HG03354 (cell line): ENCODE measurements around the gene ZER1.

Experiments
- ATAC-seq: cut with Tn5 transposase; IDR thresholded peaks from one replicate; pipeline ENCODE4 v1.9.1; 2021; ENCODE audit warnings: mild to moderate bottlenecking; ENCODE audit not compliant: unreplicated experiment, poor library complexity, severe bottlenecking

ZER1 gene

GRCh38 chr9:128720841-128721486 is 50.8 kb downstream of the ZER1 start:
- ATAC-seq, result no peak

GRCh38 chr9:128719919-128720605 is 51.7 kb downstream of the ZER1 start:
- ATAC-seq, result no peak

DNA sequence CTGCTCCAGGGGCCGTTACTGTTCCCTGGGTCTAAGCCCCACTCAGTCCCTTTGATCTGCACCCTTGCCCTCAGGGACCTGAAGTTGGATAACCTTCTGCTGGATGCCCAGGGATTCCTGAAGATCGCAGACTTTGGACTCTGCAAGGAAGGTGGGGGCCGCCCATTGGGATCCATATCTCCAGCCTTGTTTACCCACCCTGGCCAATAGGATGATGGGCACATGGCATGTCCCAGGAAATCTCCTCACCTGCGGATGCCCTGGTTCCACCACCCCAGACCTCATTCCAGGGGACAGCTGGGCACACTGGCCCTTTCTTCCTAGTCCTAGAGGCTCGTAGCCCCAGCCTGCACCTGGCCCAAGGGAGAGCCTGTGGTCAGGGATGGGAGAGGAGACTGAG is 53.3 kb downstream of the ZER1 start:
- no peak for ATAC-seq

GRCh38 chr9:128718047-128718446 is 53.7 kb downstream of the ZER1 start:
- ATAC-seq, result no peak

GRCh38 chr9:128716581-128717254 is 55.0 kb downstream of the ZER1 start:
- no peak for ATAC-seq

DNA sequence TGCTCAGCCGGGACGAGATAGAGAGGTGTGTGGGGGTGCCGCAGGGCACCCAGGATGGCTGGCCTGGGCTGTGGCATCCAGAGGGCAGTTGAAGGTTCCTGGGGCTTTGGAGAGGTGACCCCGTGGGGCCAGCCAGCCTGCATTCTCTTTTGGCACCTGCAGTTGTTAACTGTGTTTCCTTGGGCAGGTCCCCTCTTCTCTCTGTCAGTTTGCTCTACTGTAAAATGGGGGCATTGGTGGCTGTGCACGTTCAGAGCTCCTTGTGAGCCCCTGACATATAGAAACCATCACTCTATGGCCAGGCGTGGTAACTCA is 56.3 kb downstream of the ZER1 start:
- ATAC-seq, result no peak

DNA sequence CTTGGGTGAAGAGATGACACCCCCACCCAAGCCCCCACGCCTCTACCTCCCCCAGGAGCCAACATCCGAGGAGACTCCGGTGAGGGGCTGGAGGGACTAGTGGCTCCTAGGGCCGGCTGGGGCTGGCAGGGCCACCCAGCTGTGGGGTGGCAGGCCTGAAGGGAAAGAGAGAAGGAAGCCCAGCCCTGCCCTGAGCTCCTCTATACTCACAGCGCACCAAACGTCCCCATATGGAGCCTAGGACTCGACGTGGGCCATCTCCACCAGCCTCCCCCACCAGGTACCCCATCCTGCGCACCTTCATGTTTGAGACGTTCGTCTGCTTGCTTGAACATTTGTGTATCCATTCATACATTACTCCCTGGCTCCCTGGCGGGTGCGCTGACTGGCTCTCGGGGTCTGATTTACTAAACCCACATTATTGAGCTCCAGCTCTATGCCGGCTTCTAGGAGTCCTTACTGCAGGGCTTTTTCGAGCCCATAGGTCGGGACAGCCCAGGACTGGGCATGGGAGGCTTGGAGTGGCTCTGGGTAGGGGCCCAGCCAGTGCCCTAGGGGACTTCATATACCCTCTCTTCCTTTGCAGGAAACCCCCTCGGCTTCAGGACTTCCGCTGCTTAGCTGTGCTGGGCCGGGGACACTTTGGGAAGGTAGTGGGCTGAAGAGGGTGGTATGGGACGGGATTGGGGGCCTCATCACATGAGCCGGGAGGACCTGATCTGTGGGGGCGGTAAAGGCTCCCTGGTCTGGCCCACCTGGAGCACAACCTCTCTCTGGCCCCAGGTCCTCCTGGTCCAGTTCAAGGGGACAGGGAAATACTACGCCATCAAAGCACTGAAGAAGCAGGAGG is 56.9 kb downstream of the ZER1 start:
- ATAC-seq, result no peak

DNA sequence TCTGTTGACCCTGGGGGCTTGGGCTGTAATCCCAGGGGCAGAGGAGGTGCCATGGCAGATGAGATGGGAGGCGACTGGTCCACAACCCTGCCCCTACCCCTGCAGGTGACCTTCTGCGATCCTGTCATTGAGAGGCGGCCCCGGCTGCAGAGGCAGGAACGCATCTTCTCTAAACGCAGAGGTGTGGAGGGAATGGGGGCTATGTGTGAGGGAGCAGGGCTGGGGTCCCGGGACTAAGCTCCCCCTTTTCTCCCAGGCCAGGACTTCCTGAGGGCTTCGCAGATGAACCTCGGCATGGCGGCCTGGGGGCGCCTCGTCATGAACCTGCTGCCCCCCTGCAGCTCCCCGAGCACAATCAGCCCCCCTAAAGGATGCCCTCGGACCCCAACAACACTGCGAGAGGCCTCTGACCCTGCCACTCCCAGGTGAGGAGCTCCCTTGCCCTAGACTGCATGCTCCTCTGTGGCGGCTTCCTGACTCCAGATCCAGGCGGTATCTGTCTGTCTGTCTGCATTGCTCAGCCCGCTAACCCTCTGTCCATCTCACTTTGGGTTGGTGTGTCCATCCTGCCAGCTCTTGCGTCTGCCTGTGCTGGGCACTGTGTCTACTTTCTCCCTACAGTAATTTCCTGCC is 57.7 kb downstream of the ZER1 start:
- ATAC-seq, result no peak

GRCh38 chr9:128713411-128713780 is 58.3 kb downstream of the ZER1 start:
- ATAC-seq, result no peak

GRCh38 chr9:128712451-128713410 is 59.0 kb downstream of the ZER1 start:
- no peak for ATAC-seq

DNA sequence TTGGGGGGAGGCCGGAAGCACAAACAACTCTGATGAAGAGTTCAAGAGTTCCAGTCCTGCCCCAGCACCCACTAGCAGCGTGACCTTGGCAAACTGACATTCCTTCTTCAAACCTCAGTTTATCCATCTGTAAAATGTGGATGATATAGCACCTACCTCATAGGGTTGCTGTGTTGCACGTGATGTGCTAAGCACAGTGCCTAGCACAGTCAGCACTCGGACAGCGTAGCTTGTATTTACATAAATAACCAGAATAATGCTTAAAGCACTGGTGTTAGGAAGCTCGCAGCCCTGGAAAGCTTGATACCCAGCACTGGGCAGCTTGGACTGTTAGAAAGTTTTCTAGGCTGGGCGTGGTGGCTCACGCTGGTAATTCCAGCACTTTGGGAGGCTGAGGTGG is 64.3 kb downstream of the ZER1 start:
- ATAC-seq, result no peak

DNA sequence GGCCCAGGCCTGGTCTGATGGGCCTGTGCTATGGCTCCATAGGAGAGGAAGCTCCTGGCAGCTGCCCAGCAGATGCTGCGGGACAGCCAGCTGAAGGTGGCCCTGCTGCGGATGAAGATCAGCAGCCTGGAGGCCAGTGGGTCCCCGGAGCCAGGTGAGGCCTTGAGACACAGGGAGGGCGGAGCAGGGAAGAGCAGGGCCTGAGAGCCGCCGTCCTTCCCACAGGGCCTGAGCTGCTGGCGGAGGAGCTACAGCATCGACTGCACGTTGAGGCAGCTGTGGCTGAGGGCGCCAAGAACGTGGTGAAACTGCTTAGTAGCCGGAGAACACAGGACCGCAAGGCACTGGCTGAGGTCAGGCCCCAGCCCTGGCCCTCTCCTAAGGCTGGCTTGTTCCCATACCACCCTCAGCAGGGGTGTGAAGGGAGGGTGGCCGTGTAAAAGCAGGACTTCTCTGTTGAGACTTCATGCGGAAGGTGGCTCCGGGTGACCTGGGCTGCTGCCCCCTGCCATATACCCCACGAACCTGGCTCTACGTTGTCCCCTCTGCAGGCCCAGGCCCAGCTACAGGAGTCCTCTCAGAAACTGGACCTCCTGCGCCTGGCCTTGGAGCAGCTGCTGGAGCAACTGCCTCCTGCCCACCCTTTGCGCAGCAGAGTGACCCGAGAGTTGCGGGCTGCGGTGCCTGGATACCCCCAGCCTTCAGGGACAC is 64.9 kb downstream of the ZER1 start:
- ATAC-seq, result no peak

DNA sequence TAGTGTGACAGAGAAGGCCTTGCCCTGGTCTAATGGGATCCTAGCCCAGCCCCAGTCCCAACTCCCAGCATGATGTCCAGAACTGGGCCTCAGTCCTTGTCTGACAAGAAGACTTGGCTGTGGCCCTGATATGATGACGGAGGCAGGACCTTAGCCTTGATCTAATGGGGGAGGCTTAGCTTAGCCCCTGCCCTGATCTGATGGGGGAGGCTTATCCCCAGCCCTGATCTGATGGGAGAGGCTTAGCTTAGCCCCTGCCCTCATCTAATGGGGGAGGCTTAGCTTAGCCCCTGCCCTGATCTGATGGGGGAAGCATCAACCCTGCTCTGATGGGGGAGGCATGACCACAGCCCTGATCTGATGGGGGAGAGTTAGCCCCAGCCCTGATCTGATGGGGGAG is 65.7 kb downstream of the ZER1 start:
- no peak for ATAC-seq

DNA sequence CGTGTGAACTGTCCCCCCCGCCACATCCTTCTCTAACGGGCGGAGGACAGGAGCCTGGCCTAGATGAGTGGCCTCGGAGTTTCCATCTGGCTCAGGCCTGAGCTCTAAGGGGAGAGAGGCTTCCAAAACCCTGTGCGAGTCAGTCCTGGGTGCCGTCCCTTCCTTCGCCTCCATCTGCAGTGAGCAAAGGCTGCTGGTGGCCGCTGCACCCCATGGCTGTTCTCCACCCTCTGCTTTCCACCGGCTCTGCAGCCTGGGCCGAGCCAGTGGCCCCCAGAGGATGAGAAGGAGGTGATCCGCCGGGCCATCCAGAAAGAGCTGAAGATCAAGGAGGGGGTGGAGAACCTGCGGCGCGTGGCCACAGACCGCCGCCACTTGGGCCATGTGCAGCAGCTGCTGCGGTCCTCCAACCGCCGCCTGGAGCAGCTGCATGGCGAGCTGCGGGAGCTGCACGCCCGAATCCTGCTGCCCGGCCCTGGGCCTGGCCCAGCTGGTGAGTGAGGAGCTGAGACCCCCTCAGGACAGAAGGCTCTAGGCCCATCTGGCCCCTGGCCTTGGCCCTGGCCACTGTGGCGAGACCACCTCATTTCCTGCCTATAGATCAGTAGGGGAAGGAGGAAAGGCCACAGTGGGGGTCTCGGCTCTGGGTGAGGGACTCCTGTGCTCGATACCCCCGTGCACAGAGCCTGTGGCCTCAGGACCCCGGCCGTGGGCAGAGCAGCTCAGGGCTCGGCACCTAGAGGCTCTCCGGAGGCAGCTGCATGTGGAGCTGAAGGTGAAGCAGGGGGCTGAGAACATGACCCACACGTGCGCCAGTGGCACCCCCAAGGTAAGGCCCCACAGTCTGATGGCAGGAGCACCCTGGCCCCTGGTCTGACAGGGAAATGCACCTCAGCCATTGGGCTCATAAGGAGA is 66.4 kb downstream of the ZER1 start:
- ATAC-seq, result no peak

DNA sequence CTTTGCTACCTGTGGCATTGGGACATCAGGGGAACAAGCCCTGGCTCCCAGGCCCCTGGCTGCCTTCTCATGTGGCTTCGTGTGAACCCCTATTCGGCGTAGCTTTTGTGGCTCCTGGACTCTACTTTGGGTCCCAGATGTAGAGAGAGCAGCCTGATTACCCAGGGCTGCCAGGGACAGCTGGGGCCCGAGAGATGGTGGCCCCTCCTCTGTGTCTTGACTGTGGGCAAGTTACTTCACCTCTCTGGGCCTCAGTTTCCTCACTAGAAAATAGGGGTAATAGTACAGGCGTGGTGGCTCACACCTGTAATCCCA is 67.4 kb downstream of the ZER1 start:
- no peak for ATAC-seq

DNA sequence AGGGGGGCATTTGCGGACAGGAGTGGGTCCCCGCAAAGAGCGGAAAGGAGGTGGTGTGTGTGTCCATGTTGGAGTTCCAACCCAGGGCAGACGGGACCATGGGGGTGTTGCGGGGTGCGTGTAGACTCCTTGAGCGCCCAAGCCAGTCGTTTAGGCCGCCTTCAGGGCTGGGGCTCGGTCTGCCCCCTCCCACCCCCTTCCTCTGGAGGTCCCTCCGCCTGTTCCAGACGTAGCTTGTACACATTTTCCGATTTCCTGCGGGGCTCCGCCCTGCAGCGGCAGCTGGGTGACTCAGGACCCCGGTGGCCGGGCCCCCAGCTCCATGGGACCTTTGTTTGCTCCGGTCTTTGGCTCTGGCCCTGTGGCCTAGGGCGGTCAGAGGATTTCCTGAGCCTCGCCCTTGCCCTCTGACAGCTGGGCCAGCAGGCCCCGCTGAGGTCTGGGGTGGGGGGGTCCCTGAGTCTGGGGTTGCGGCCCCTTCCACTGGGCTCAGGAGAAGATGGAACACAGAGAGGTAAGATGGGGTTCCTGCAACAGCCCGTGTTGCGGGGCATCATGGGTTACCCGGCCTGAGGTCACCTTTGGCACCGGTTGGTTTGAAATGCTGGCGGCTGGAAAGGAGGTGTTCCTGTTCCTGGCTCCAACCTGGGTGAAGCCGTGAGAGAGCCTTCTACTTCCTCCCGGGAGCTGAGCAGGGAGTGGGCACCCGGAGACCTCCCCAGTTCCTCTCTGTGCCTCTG is 67.9 kb downstream of the ZER1 start:
- no peak for ATAC-seq
